HG03175 (cell line): ENCODE results near the gene B3GAT1.

Experiments used
- ATAC-seq: cut with Tn5 transposase; IDR thresholded peaks from one replicate; pipeline ENCODE4 v1.9.1; 2021; ENCODE audit warnings: mild to moderate bottlenecking, moderate library complexity; ENCODE audit not compliant: unreplicated experiment

Gene B3GAT1

GRCh38 chr11:134340354-134340964 lies 71.6 kb downstream of the B3GAT1 start:
- ATAC-seq = no peak

GRCh38 chr11:134339756-134340155 lies 72.3 kb downstream of the B3GAT1 start:
- no peak for ATAC-seq

DNA sequence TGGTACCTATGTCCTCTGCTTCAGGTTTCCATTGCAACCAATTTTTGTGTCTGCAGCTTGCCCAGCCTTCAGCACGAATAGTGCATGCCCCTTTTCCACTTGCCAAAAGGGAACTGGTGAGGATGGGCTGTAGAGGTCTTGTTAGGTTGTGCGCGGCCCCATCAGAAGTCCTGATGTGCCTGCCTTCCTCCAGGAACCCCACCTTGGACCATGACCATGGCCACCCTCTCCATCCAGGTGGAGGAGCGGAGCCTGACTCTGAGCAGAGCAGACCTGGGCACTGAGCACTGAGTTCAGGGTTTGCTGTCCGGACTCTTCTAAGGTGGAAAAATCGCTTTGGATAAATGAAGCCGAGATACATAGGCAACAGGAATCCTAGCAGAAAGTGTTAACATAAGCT lies 73.4 kb downstream of the B3GAT1 start:
- ATAC-seq = no peak

DNA sequence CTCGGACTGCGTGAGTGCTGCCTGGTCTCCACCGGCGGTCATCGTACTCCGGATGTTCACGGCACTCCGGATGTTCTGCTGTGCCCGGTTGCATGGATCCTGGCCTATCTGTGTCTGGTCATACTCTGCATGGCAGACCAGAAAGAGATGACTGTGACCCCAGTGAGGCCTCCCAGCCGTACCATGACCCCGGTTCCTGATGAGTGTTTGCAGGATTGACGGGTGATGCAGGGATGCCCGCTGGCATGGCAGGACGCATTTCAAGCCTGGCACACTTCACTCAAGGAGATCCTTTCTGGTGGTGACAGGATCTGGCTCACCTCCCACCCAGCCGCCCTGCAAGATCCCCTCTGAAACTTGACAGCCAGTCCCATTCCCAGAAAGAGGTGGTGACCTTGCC lies 74.0 kb downstream of the B3GAT1 start:
- no peak for ATAC-seq

- no peak for ATAC-seq
These were observed 75.0 kb downstream of the B3GAT1 start for GRCh38 chr11:134337051-134337450.

GRCh38 chr11:134334796-134335571 lies 77.1 kb downstream of the B3GAT1 start:
- no peak for ATAC-seq

DNA sequence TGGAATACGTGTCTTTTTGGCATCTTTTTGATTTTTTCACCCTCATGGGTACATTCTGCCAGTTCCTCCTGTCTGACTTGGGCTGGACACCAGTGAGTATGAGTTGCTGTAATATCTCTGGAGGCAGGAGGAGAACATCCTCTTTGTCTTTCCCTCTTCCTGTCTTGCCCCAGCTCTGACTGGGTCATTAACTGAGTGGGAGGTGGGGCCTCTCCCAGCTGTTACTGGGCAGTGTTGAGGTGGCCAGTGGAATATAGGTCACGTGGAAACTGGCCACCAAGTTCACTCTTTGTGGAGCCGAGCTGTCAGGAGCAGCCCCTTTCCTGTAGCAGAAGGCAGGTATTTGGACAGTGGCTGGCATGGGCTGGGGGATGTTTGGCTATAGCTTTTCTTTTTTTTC lies 78.1 kb downstream of the B3GAT1 start:
- no peak for ATAC-seq

DNA sequence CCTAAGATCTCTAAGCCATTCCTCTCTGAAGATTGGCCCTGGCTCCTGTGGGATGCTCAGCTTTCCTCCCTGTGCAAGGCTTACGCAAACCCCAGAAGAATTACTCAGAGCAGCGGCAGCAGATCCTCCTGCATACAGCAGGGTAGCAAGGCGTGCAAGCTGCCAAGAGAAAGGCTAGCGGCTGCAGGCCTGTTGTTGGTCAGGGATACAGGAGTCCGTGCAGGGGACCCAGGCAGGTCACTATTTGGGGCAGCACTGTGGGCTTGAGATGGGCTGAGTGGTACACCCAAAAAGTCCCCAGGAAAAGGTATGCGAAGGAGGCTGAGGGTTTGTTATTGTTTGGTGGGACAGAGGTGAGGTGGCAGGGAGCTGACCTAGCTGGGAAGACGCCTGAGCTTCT lies 78.7 kb downstream of the B3GAT1 start:
- ATAC-seq = no peak

DNA sequence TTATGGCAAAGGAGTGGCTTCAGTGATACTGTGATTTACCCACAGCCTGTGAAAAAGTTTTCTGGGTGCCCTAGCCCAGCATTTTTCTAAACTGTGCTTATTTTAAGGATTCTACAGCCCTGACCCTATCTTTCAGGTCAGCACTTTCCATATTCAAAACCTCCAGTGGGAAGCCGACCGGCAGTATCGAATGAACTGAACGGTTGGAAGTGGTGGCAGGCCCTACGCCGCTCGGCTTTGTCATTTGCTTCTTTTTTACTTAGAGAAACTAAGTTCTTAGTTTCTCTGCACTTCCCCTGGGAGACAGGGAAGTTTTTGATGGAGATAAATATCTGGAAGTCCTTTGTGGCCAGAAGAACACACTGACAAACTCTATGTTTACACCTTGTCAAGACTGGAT lies 79.3 kb downstream of the B3GAT1 start:
- no peak for ATAC-seq

DNA sequence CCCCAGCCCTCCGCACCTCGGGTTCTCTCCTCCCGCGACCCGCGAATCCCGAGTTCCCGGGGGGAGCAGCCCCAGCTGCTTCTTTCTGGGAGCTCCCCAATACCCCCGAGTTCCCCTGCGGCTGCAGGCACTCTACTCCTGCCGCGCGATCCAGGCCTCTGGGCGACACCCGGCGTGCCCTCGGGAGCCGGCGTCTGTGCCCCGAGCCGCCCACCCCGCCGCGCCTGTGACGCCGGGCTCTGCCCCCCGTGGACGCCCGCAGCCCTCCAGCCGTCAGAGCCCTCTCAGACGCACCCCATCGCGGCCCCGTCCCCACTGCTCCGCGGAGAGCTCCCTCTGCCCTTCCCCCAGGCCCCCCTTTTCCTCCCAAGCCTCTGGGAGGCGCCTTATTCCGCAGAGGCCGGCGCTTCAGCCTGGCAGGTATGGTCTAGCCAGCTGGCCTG lies 79.8 kb downstream of the B3GAT1 start:
- ATAC-seq = peak; percentile 26

DNA sequence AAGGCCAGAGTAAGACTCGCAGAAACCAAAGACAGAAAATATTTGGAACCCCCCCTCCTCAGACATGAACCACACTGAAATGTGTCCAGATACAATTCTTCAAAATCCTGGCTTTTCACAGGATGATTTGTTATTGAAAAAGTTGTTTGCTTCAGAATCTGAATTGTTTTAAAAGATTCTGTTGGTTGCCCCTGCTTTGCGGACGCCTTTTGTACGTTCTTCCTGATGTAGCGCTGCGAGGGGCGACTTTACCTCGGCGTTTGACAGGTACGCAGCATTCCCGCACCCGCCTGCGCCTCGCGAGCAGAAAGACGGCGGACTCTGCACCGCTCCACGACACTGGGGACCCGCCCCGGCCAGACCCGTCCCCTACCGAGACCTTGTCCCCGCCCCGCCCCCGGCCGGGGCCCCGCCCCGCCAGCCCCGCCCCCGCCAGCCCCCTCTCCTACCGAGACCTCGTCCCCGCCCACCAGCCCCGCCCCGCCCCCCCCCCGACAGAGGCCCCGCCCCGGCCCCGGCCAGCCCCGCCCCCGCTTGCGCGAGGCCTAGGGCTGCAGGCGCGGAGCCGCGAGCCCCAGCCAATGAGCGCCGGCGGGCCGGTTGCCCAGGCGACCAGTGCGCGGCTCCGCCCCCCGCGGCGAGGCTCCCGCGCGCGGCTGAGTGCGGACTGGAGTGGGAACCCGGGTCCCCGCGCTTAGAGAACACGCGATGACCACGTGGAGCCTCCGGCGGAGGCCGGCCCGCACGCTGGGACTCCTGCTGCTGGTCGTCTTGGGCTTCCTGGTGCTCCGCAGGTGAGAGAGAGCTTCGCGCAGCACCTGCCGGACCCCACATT lies 80.5 kb downstream of the B3GAT1 start, which contains the start of gene GLB1L2:
Gene GLB1L2 (plus strand): TSS at position 635 of the 835 bp plus-strand sequence. CDS start 74 bp downstream, at position 709.
- peak; percentile 75 for ATAC-seq

GRCh38 chr11:134330611-134331353 lies 81.3 kb downstream of the B3GAT1 start:
- no peak for ATAC-seq
